K562 (cell line): Measurements from ENCODE around the gene FAXC. TPM values are rescaled to one million over a fixed set of nuclear protein-coding genes. Genes with fewer than 3 reads are reported as not detected.

Source experiments
- CREB3 ChIP-seq: fragments of 450-650 bp; conservative IDR thresholded peaks from 2 replicates; pipeline ENCODE4 v1.6.1; 2016; ENCODE audit warnings: missing genetic modification characterization, low read depth, mild to moderate bottlenecking, missing compliant biosample characterization, moderate library complexity
- ETV5 ChIP-seq: sonication (generic); formaldehyde crosslinking; IDR thresholded peaks from 2 replicates; pipeline ENCODE4 v1.4.0; 2020; ENCODE audit warnings: low read depth, mild to moderate bottlenecking, missing genetic modification reagents
- GTF2F1 ChIP-seq: IDR thresholded peaks from 2 replicates; pipeline ENCODE4 v1.6.1; 2011; ENCODE audit warnings: low read depth, low read length, improper control_type of control experiment
- TRIM25 ChIP-seq: fragments of 450-650 bp; IDR thresholded peaks from 2 replicates; pipeline ENCODE4 v1.7.0; 2016; ENCODE audit warnings: borderline replicate concordance
- ZBED1 ChIP-seq: IDR thresholded peaks from 2 replicates; pipeline ENCODE4 v1.6.1; 2014
- ZBTB49 ChIP-seq: sonication (generic); formaldehyde crosslinking; IDR thresholded peaks from 2 replicates; pipeline ENCODE4 v1.8.0; 2022; ENCODE audit warnings: missing genetic modification reagents, mild to moderate bottlenecking, borderline replicate concordance
- polyA plus RNA-seq, 8 experiments: library from polyadenylated mRNA; depleted of rRNA in 4 of 8; stranded (reverse) in 5 of 8; unstranded in 3 of 8; fragments of >200 nt; fragmentation: Nextera tagmentation in 2 of 8; fragmentation: Illumina TruSeq in 1 of 8; extraction: Ambion mirVana in 2 of 8; extraction: Trizol in 1 of 8; gene quantifications; 2 replicates each; pipeline versions ENCODE4 v1.2.1 to v1.2.3, GENCODE V29; 2011 to 2014; ENCODE audit warnings: inconsistent platforms in 1 of 8, missing spikeins in 1 of 8
- total RNA-seq, 7 experiments: library from RNA; depleted of rRNA in 6 of 7; stranded (reverse); fragments of >200 nt in 6 of 7; fragmentation: Illumina TruSeq in 2 of 7; extraction: Trizol in 2 of 7; gene quantifications; 2 replicates each; pipeline versions ENCODE4 v1.2.1 to v1.2.3, GENCODE V29; 2011 to 2021; ENCODE audit warnings: low replicate concordance in 1 of 7
- TF ChIP-seq, protein P1 (sequence below): fragments of 250-450 bp; sonication (Bioruptor Pico); IDR thresholded peaks from 2 replicates; pipeline ENCODE4 v1.8.0; 2022; ENCODE audit warnings: inconsistent platforms

FAXC gene
- total and polyA plus RNA-seq, 9 of the 15 experiments (the other 6 are each of a cell fraction or from before 2014, with no cell fraction given): 0.06 to 0.40 (median 0.13) TPM; not detected in 5

GRCh38 chr6:99393698-99394531 lies 44.4 kb upstream of the FAXC start, which contains the start of gene COQ3 (continued):
- TF ChIP-seq ZBTB49 (CRISPR knock-in tag) (no peak), GTF2F1 (no peak), ZBED1 (no peak), ETV5 (CRISPR knock-in tag) (peak; percentile 89), TRIM25 (no peak), CREB3 (tag) (no peak)
- TF ChIP-seq, protein P1, sequence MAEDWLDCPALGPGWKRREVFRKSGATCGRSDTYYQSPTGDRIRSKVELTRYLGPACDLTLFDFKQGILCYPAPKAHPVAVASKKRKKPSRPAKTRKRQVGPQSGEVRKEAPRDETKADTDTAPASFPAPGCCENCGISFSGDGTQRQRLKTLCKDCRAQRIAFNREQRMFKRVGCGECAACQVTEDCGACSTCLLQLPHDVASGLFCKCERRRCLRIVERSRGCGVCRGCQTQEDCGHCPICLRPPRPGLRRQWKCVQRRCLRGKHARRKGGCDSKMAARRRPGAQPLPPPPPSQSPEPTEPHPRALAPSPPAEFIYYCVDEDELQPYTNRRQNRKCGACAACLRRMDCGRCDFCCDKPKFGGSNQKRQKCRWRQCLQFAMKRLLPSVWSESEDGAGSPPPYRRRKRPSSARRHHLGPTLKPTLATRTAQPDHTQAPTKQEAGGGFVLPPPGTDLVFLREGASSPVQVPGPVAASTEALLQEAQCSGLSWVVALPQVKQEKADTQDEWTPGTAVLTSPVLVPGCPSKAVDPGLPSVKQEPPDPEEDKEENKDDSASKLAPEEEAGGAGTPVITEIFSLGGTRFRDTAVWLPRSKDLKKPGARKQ (CRISPR knock-in tag): no peak
